Retinal pigment epithelial cell (primary cell): ENCODE results near the gene LOXL3.

ENCODE experiments used
- DNase-seq: peaks from one replicate; pipeline ENCODE4 v3.0.0-alpha.2; 2010; ENCODE audit warnings: low read depth
- H3K4me3 ChIP-seq: 2 replicates; pipeline ENCODE4 v1.5.1; 2011; ENCODE audit warnings: mild to moderate bottlenecking, low read length, control low read depth, moderate library complexity
- CTCF ChIP-seq: conservative IDR thresholded peaks from 2 replicates; pipeline ENCODE4 v1.5.1; 2011; ENCODE audit warnings: low read depth, low read length, control low read depth, inconsistent platforms

Gene LOXL3

GRCh38 chr2:74593826-74594772 lies 40.4 kb upstream of the LOXL3 start:
- TF ChIP-seq CTCF = no peak
- DNase-seq = no peak
- H3K4me3 ChIP-seq = no peak overlapping the region

GRCh38 chr2:74588664-74589063 lies 34.9 kb upstream of the LOXL3 start:
- no peak for TF ChIP-seq CTCF
- no peak for DNase-seq
- no peak overlapping the region for H3K4me3 ChIP-seq

- no peak for DNase-seq
- peak; percentile 73 for TF ChIP-seq CTCF
- H3K4me3 ChIP-seq = no peak overlapping the region
Observed at GRCh38 chr2:74587664-74588277, 34.0 kb upstream of the LOXL3 start.

GRCh38 chr2:74585406-74586185 lies 31.9 kb upstream of the LOXL3 start:
- no peak overlapping the region for H3K4me3 ChIP-seq
- no peak for DNase-seq
- no peak for TF ChIP-seq CTCF

GRCh38 chr2:74584088-74584645 lies 30.4 kb upstream of the LOXL3 start:
- DNase-seq = no peak
- no peak for TF ChIP-seq CTCF
- no peak overlapping the region for H3K4me3 ChIP-seq

- TF ChIP-seq CTCF = no peak
- DNase-seq = no peak
- H3K4me3 ChIP-seq = no peak overlapping the region
Observed at GRCh38 chr2:74583504-74583903, 29.8 kb upstream of the LOXL3 start.
